Vagina (tissue), 2 donors: ENCODE data around the gene JAGN1. TPM values are rescaled to one million over a fixed set of nuclear protein-coding genes. Genes with fewer than 3 reads are reported as not detected.
A peak's percentile ranks its signal among the peaks of the same experiment; 100 is the strongest.

Experiments used
- DNase-seq, 2 donors: peaks; one replicate each; pipeline ENCODE4 v3.0.0-alpha.2; 2017; ENCODE audit errors: extremely low spot score in 2 of 2
- H3K27ac ChIP-seq: fragments of 200-600 bp; sonication (generic); one replicate; pipeline ENCODE4 v1.5.1; 2019
- H3K27me3 ChIP-seq: fragments of 200-600 bp; sonication (generic); one replicate; pipeline ENCODE4 v1.5.1; 2019
- H3K36me3 ChIP-seq, 2 donors: fragments of 200-600 bp; sonication (generic); one replicate each; pipeline ENCODE4 v1.5.1; 2017 to 2019
- H3K4me1 ChIP-seq: fragments of 200-600 bp; sonication (generic); one replicate; pipeline ENCODE4 v1.5.1; 2019
- H3K4me3 ChIP-seq, 2 donors: fragments of 200-600 bp; sonication (generic); 1 replicate in 1 of 2; 2 replicates in 1 of 2; pipeline ENCODE4 v1.5.1; 2016 to 2019
- H3K9me3 ChIP-seq: fragments of 200-600 bp; sonication (generic); one replicate; pipeline ENCODE4 v1.5.1; 2019
- POLR2A ChIP-seq, 2 donors: fragments of 450-650 bp; IDR thresholded peaks; one replicate each; pipeline ENCODE4 v1.6.1; 2017; ENCODE audit warnings: antibody characterized with exemption in 2 of 2, mild to moderate bottlenecking in 2 of 2, moderate library complexity in 2 of 2
- POLR2AphosphoS5 ChIP-seq, 2 donors: sonication (generic); formaldehyde crosslinking; IDR thresholded peaks; one replicate each; pipeline ENCODE4 v1.9.0; 2017; ENCODE audit warnings: antibody characterized with exemption in 2 of 2, mild to moderate bottlenecking in 2 of 2, low read depth in 1 of 2; ENCODE audit not compliant: insufficient read depth in 1 of 2
- intact Hi-C: fragments of 100-400 bp; cut with DNase I; formaldehyde crosslinking; loops from one replicate; pipeline ENCODE4 v1.15.1; 2023
- total RNA-seq: library from RNA; depleted of rRNA; stranded (reverse); fragments of >200 nt; gene quantifications from one replicate; pipeline ENCODE4 v1.2.3, GENCODE V29; 2016
- TF ChIP-seq, protein P1 (sequence below), 3 experiments: fragments of 450-650 bp in 2 of 3; fragments of 200-600 bp in 1 of 3; sonication (generic) in 1 of 3; IDR thresholded peaks; one replicate each; pipeline ENCODE4 v1.5.1; 2017 to 2019; ENCODE audit warnings: antibody characterized with exemption in 3 of 3, mild to moderate bottlenecking in 2 of 3, moderate library complexity in 2 of 3

The JAGN1 gene
- total RNA-seq, 1 donor from 2014 or later: 32.7 TPM

- no peak for DNase-seq
- H3K9me3 ChIP-seq: no peaks in the 10 kb centered on the region
- H3K4me1 ChIP-seq: no peaks in the 10 kb centered on the region
- no peaks in the 10 kb centered on the region for H3K27me3 ChIP-seq
- intact Hi-C loops: no loop called here
- TF ChIP-seq POLR2A (IDR thresholded peaks at IDR 0.05) (no peak), POLR2AphosphoS5 (IDR thresholded peaks at IDR 0.05; ENCODE audit: insufficient read depth in 1 of 2, low read depth in 1 of 2) (no peak)
- TF ChIP-seq, protein P1, sequence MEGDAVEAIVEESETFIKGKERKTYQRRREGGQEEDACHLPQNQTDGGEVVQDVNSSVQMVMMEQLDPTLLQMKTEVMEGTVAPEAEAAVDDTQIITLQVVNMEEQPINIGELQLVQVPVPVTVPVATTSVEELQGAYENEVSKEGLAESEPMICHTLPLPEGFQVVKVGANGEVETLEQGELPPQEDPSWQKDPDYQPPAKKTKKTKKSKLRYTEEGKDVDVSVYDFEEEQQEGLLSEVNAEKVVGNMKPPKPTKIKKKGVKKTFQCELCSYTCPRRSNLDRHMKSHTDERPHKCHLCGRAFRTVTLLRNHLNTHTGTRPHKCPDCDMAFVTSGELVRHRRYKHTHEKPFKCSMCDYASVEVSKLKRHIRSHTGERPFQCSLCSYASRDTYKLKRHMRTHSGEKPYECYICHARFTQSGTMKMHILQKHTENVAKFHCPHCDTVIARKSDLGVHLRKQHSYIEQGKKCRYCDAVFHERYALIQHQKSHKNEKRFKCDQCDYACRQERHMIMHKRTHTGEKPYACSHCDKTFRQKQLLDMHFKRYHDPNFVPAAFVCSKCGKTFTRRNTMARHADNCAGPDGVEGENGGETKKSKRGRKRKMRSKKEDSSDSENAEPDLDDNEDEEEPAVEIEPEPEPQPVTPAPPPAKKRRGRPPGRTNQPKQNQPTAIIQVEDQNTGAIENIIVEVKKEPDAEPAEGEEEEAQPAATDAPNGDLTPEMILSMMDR (IDR thresholded peaks at IDR 0.05): no peak
- no peak overlapping the region for H3K27ac ChIP-seq
- H3K4me3 ChIP-seq: no peak overlapping the region
- H3K36me3 ChIP-seq: no peaks in the 10 kb centered on the region
Measured at GRCh38 chr3:9855594-9855993, 34.8 kb upstream of the JAGN1 start.

- no peak overlapping the region for H3K4me3 ChIP-seq
- TF ChIP-seq, protein P1 (IDR thresholded peaks at IDR 0.05): no peak
- no peak for TF ChIP-seq POLR2AphosphoS5 (IDR thresholded peaks at IDR 0.05; ENCODE audit: insufficient read depth in 1 of 2, low read depth in 1 of 2)
- no peak for TF ChIP-seq POLR2A (IDR thresholded peaks at IDR 0.05)
- H3K27ac ChIP-seq: no peak overlapping the region
- H3K36me3 ChIP-seq: no peaks in the 10 kb centered on the region
- no peaks in the 10 kb centered on the region for H3K9me3 ChIP-seq
- DNase-seq: no peak
- no peaks in the 10 kb centered on the region for H3K27me3 ChIP-seq
- H3K4me1 ChIP-seq: peaks cover 16% of the 10 kb centered on the region
- intact Hi-C loops: loop anchor here (5.0 kb wide), 1 partner anchor 58 kb away; the partner anchor contains the start of gene IL17RC
Measured at GRCh38 chr3:9859530-9860025, 30.8 kb upstream of the JAGN1 start.

DNA sequence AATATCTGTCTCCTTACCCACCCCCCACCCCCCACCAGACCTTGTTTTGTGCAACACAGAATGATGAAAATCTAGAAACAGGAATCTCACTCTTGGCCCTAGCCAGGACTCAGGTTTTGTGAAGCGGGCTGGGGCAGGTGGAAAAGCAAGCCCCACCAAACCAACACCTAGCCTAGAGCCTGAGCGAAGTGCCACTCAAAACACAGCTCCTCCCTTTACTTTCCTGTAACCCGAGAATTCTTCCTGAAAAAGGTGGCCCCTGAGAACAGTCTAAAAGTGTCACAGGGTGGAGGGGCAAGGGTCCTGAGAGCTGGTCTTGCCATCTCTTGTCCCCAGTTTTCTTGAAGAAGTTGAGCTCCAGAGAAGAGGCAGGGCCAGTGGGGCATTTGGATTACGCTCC is 29.2 kb upstream of the JAGN1 start:
- H3K36me3 ChIP-seq: no peaks in the 10 kb centered on the region
- H3K27ac ChIP-seq: peak overlapping the region; percentile 90
- DNase-seq: no peak
- H3K4me1 ChIP-seq: peaks cover 32% of the 10 kb centered on the region
- TF ChIP-seq POLR2A (IDR thresholded peaks at IDR 0.05) (no peak), POLR2AphosphoS5 (IDR thresholded peaks at IDR 0.05; ENCODE audit: insufficient read depth in 1 of 2, low read depth in 1 of 2) (no peak)
- TF ChIP-seq, protein P1 (IDR thresholded peaks at IDR 0.05): no peak
- H3K4me3 ChIP-seq: no peak overlapping the region
- intact Hi-C loops: loop anchor here (5.0 kb wide), 1 partner anchor 56 kb away; the partner anchor contains the start of gene IL17RC
- H3K9me3 ChIP-seq: no peaks in the 10 kb centered on the region
- H3K27me3 ChIP-seq: no peaks in the 10 kb centered on the region

- Histone ChIP-seq H3K27me3 (no peaks in the 10 kb centered on the region), H3K36me3 (no peaks in the 10 kb centered on the region), H3K4me3 (no peak overlapping the region), H3K27ac (peak overlapping the region; percentile 90), H3K4me1 (peaks cover 34% of the 10 kb centered on the region), H3K9me3 (no peaks in the 10 kb centered on the region)
- intact Hi-C loops: loop anchor here (5.0 kb wide), 1 partner anchor 56 kb away; the partner anchor contains the start of gene IL17RC
- TF ChIP-seq POLR2A (IDR thresholded peaks at IDR 0.05) (no peak), POLR2AphosphoS5 (IDR thresholded peaks at IDR 0.05; ENCODE audit: insufficient read depth in 1 of 2, low read depth in 1 of 2) (no peak)
- TF ChIP-seq, protein P1 (IDR thresholded peaks at IDR 0.05): no peak
- no peak for DNase-seq
Measured at GRCh38 chr3:9861626-9862130, 28.7 kb upstream of the JAGN1 start.

- Histone ChIP-seq H3K4me1 (peaks cover 34% of the 10 kb centered on the region), H3K9me3 (no peaks in the 10 kb centered on the region), H3K36me3 (no peaks in the 10 kb centered on the region), H3K27me3 (no peaks in the 10 kb centered on the region), H3K27ac (peak overlapping the region; percentile 90), H3K4me3 (peak overlapping the region; percentile 38)
- no peak for DNase-seq
- TF ChIP-seq, protein P1 (IDR thresholded peaks at IDR 0.05): peak in 2 of 3 experiments; percentile 28 to 50
- TF ChIP-seq POLR2A (IDR thresholded peaks at IDR 0.05) (no peak), POLR2AphosphoS5 (IDR thresholded peaks at IDR 0.05; ENCODE audit: insufficient read depth in 1 of 2, low read depth in 1 of 2) (peak in 1 of 2 donors; percentile 70)
- intact Hi-C loops: loop anchor here (5.0 kb wide), 1 partner anchor 55 kb away; the partner anchor contains the start of gene IL17RC
Measured at GRCh38 chr3:9862391-9863057, 27.9 kb upstream of the JAGN1 start.
